Astrocyte (in vitro differentiated cells and primary cell): ENCODE measurements around the gene DARS1. TPM values are rescaled to one million over a fixed set of nuclear protein-coding genes. Genes with fewer than 3 reads are reported as not detected.

ENCODE experiments used
- DNase-seq: peaks from one replicate; pipeline ENCODE4 v3.0.0-alpha.2; 2010; ENCODE audit warnings: low read depth
- FAIRE-seq: peaks from 2 replicates; lab custom pipeline; 2011; peaks lifted over from hg19 to GRCh38; lab: Jason Lieb, UNC
- H2AFZ ChIP-seq: 2 replicates; pipeline ENCODE4 v1.6.0; 2012; ENCODE audit warnings: low read depth, low read length, inconsistent platforms
- H3K27ac ChIP-seq: 2 replicates; pipeline ENCODE4 v1.5.1; 2011; ENCODE audit warnings: low read depth, low read length, inconsistent platforms
- H3K27me3 ChIP-seq: 2 replicates; pipeline ENCODE4 v1.6.0; 2011; ENCODE audit warnings: low read length, inconsistent platforms; ENCODE audit not compliant: insufficient read depth
- H3K36me3 ChIP-seq: 2 replicates; pipeline ENCODE4 v1.5.1; 2011; ENCODE audit warnings: low read length, inconsistent platforms; ENCODE audit not compliant: insufficient read depth
- H3K4me1 ChIP-seq: 2 replicates; pipeline ENCODE4 v1.5.1; 2011; ENCODE audit warnings: low read length, inconsistent platforms; ENCODE audit not compliant: insufficient read depth
- H3K4me2 ChIP-seq: 2 replicates; pipeline ENCODE4 v1.6.0; 2012; ENCODE audit warnings: low read length, inconsistent platforms
- H3K4me3 ChIP-seq: 2 replicates; pipeline ENCODE4 v1.5.1; 2011; ENCODE audit warnings: low read depth, mild to moderate bottlenecking, low read length, inconsistent platforms; ENCODE audit not compliant: insufficient read depth
- H3K79me2 ChIP-seq: 2 replicates; pipeline ENCODE4 v1.6.0; 2012; ENCODE audit warnings: mild to moderate bottlenecking, low read length, inconsistent platforms; ENCODE audit not compliant: insufficient read depth
- H3K9ac ChIP-seq: 2 replicates; pipeline ENCODE4 v1.6.0; 2012; ENCODE audit warnings: mild to moderate bottlenecking, low read length, inconsistent platforms
- H3K9me3 ChIP-seq: 2 replicates; pipeline ENCODE4 v1.5.1; 2012; ENCODE audit warnings: low read depth, mild to moderate bottlenecking, low read length, inconsistent platforms; ENCODE audit not compliant: insufficient read depth
- H4K20me1 ChIP-seq: 2 replicates; pipeline ENCODE4 v1.6.0; 2012; ENCODE audit warnings: low read length, inconsistent platforms; ENCODE audit not compliant: insufficient read depth
- H3K27ac Mint-ChIP-seq: one replicate; pipeline ENCODE4 v1.8.0; 2021; ENCODE audit warnings: mild to moderate bottlenecking, mixed read lengths; ENCODE audit not compliant: unreplicated experiment
- H3K27me3 Mint-ChIP-seq: one replicate; pipeline ENCODE4 v1.8.0; 2021; ENCODE audit warnings: low read depth, mixed read lengths; ENCODE audit not compliant: unreplicated experiment
- H3K36me3 Mint-ChIP-seq: one replicate; pipeline ENCODE4 v1.8.0; 2021; ENCODE audit warnings: low read depth, mixed read lengths; ENCODE audit not compliant: unreplicated experiment
- H3K4me1 Mint-ChIP-seq: one replicate; pipeline ENCODE4 v1.8.0; 2021; ENCODE audit warnings: low read depth, mixed read lengths; ENCODE audit not compliant: unreplicated experiment
- H3K4me3 Mint-ChIP-seq: one replicate; pipeline ENCODE4 v1.8.0; 2021; ENCODE audit warnings: mild to moderate bottlenecking, moderate library complexity, mixed read lengths; ENCODE audit not compliant: unreplicated experiment
- H3K9me3 Mint-ChIP-seq: one replicate; pipeline ENCODE4 v1.8.0; 2021; ENCODE audit warnings: mild to moderate bottlenecking, mixed read lengths; ENCODE audit not compliant: unreplicated experiment
- CTCF ChIP-seq: IDR thresholded peaks from 2 replicates; pipeline ENCODE4 v1.5.1; 2011; ENCODE audit warnings: low read depth, mild to moderate bottlenecking, inconsistent platforms, low read length, moderate library complexity; ENCODE audit not compliant: insufficient read depth
- EZH2 ChIP-seq: IDR thresholded peaks from 2 replicates; pipeline ENCODE4 v1.6.1; 2012; ENCODE audit warnings: mild to moderate bottlenecking, low read length, inconsistent platforms; ENCODE audit not compliant: insufficient read depth
- total RNA-seq: library from RNA; stranded (reverse); gene quantifications from 2 replicates; pipeline ENCODE4 v1.2.1, GENCODE V29; 2021

The DARS1 gene
- total RNA-seq, 1 donor from 2014 or later, result 37.9 TPM

- Mint-ChIP-seq H3K4me1 (no peaks in the 10 kb centered on the region), H3K36me3 (peaks cover 7% of the 10 kb centered on the region), H3K9me3 (peaks cover 3% of the 10 kb centered on the region), H3K27me3 (no peaks in the 10 kb centered on the region), H3K4me3 (no peak overlapping the region), H3K27ac (no peak overlapping the region)
- H3K9me3 ChIP-seq, result no peaks in the 10 kb centered on the region
- no peaks in the 10 kb centered on the region for H3K79me2 ChIP-seq
- no peaks in the 10 kb centered on the region for H3K27me3 ChIP-seq
- no peak for FAIRE-seq
- H3K27ac ChIP-seq, result no peak overlapping the region
- no peak overlapping the region for H3K4me2 ChIP-seq
- H3K9ac ChIP-seq, result no peak overlapping the region
- no peaks in the 10 kb centered on the region for H3K36me3 ChIP-seq
- no peak for TF ChIP-seq EZH2
- H2AFZ ChIP-seq, result no peak overlapping the region
- DNase-seq, result no peak
- no peaks in the 10 kb centered on the region for H4K20me1 ChIP-seq
- H3K4me3 ChIP-seq, result no peak overlapping the region
- no peaks in the 10 kb centered on the region for H3K4me1 ChIP-seq
These were observed 90.5 kb downstream of the DARS1 start for GRCh38 chr2:135894930-135895329.

- Histone ChIP-seq H3K4me3 (no peak overlapping the region), H3K4me1 (no peaks in the 10 kb centered on the region), H2AFZ (no peak overlapping the region), H3K27me3 (no peaks in the 10 kb centered on the region), H3K9ac (no peak overlapping the region), H4K20me1 (no peaks in the 10 kb centered on the region), H3K79me2 (no peaks in the 10 kb centered on the region), H3K9me3 (no peaks in the 10 kb centered on the region), H3K36me3 (no peaks in the 10 kb centered on the region), H3K27ac (no peak overlapping the region), H3K4me2 (no peak overlapping the region)
- Mint-ChIP-seq H3K27ac (no peak overlapping the region), H3K9me3 (peaks cover 5% of the 10 kb centered on the region), H3K4me3 (no peak overlapping the region), H3K27me3 (no peaks in the 10 kb centered on the region), H3K36me3 (peaks cover 3% of the 10 kb centered on the region), H3K4me1 (no peaks in the 10 kb centered on the region)
- TF ChIP-seq CTCF, result no peak
- FAIRE-seq (no peak), DNase-seq (no peak)
These were observed 92.0 kb downstream of the DARS1 start for GRCh38 chr2:135893374-135893794.

GRCh38 chr2:135890835-135891234 is 94.6 kb downstream of the DARS1 start:
- Histone ChIP-seq H3K9me3 (no peaks in the 10 kb centered on the region), H3K27ac (no peak overlapping the region), H2AFZ (no peak overlapping the region), H4K20me1 (no peaks in the 10 kb centered on the region), H3K9ac (no peak overlapping the region), H3K27me3 (no peaks in the 10 kb centered on the region), H3K79me2 (no peaks in the 10 kb centered on the region), H3K4me3 (no peak overlapping the region), H3K36me3 (no peaks in the 10 kb centered on the region), H3K4me1 (no peaks in the 10 kb centered on the region), H3K4me2 (no peak overlapping the region)
- peaks cover 2% of the 10 kb centered on the region for H3K27me3 Mint-ChIP-seq
- H3K4me3 Mint-ChIP-seq, result no peak overlapping the region
- H3K36me3 Mint-ChIP-seq, result peaks cover 2% of the 10 kb centered on the region
- TF ChIP-seq EZH2, result no peak
- no peak for TF ChIP-seq CTCF
- DNase-seq (no peak), FAIRE-seq (no peak)
- no peak overlapping the region for H3K27ac Mint-ChIP-seq
- peaks cover 5% of the 10 kb centered on the region for H3K9me3 Mint-ChIP-seq
- no peaks in the 10 kb centered on the region for H3K4me1 Mint-ChIP-seq
